ENCODE data around the gene KLC1. TPM values are rescaled to one million over a fixed set of nuclear protein-coding genes. Genes with fewer than 3 reads are reported as not detected.

Gene KLC1
- total and polyA plus RNA-seq, 4 donors: 22.9 to 131 (median 46.0) TPM

DNA sequence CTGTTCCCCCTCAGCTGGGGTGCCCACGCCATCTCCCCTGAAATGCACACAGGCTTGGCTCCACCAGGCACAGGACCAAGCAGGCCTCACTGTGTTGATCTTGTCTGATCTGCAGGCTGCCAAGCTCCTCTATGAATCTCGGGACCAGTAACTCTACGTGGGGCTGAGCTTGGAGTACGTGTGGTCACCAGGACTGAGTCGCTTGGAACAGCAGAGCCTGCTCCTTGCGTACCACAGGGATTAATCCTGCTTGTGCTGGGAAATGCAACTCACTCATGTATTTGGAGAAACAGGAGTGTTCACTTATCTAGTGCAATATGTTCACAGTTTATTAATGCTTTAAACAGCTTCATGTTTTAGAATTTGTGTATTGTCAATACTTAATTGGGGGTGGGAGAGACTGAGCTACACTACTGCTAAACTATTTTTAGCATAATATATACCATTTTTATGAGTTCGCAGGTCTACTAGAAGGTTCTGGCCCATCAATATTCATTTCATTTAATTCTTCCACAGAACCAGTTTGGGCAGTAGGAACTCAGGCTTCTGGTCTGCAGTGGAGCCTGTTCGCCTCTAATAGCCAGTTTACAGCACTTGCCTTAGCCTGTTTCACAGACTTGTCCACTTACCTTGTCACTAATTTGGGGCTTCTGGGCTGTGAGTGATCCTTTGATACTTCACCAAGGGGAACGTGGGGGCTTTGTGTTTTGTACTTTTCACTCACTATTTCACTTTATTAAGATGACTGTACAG lies 104.0 kb downstream of the KLC1 start:
- H3K27ac ChIP-seq (ENCODE audit: low read depth in 1 of 2, low read length in 2 of 2): no peak overlapping the region
- no peak overlapping the region for H3K4me3 ChIP-seq (ENCODE audit: low read depth in 1 of 3, low read length in 3 of 3)
- H3K27me3 ChIP-seq (ENCODE audit: control insufficient read depth in 4 of 4, insufficient read depth in 4 of 4, low read length in 3 of 4): no peaks in the 10 kb centered on the region
- TF ChIP-seq FOXA1 (IDR thresholded peaks at IDR 0.05) (no peak), CTCF (IDR thresholded peaks at IDR 0.05; ENCODE audit: low read depth, low read length, missing input control) (no peak), SP1 (IDR thresholded peaks at IDR 0.05) (no peak), RAD21 (IDR thresholded peaks at IDR 0.05) (no peak), YY1 (IDR thresholded peaks at IDR 0.05) (no peak), TAF1 (conservative IDR thresholded peaks at IDR 0.05) (no peak), GABPA (IDR thresholded peaks at IDR 0.05 in 1 of 2, conservative IDR thresholded peaks at IDR 0.05 in 1 of 2) (no peak), JUND (IDR thresholded peaks at IDR 0.05) (no peak), HNF4G (IDR thresholded peaks at IDR 0.05) (no peak), EGR1 (IDR thresholded peaks at IDR 0.05; ENCODE audit: low read depth in 2 of 2) (no peak), ZBTB33 (IDR thresholded peaks at IDR 0.05) (no peak), ATF3 (IDR thresholded peaks at IDR 0.05) (no peak), NR2F2 (IDR thresholded peaks at IDR 0.05) (no peak), FOXA2 (IDR thresholded peaks at IDR 0.05) (no peak), HNF4A (conservative IDR thresholded peaks at IDR 0.05) (no peak), RXRA (IDR thresholded peaks at IDR 0.05) (no peak)
- TF ChIP-seq, protein P1, sequence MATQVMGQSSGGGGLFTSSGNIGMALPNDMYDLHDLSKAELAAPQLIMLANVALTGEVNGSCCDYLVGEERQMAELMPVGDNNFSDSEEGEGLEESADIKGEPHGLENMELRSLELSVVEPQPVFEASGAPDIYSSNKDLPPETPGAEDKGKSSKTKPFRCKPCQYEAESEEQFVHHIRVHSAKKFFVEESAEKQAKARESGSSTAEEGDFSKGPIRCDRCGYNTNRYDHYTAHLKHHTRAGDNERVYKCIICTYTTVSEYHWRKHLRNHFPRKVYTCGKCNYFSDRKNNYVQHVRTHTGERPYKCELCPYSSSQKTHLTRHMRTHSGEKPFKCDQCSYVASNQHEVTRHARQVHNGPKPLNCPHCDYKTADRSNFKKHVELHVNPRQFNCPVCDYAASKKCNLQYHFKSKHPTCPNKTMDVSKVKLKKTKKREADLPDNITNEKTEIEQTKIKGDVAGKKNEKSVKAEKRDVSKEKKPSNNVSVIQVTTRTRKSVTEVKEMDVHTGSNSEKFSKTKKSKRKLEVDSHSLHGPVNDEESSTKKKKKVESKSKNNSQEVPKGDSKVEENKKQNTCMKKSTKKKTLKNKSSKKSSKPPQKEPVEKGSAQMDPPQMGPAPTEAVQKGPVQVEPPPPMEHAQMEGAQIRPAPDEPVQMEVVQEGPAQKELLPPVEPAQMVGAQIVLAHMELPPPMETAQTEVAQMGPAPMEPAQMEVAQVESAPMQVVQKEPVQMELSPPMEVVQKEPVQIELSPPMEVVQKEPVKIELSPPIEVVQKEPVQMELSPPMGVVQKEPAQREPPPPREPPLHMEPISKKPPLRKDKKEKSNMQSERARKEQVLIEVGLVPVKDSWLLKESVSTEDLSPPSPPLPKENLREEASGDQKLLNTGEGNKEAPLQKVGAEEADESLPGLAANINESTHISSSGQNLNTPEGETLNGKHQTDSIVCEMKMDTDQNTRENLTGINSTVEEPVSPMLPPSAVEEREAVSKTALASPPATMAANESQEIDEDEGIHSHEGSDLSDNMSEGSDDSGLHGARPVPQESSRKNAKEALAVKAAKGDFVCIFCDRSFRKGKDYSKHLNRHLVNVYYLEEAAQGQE (IDR thresholded peaks at IDR 0.05): no peak
- TF ChIP-seq, protein P2, sequence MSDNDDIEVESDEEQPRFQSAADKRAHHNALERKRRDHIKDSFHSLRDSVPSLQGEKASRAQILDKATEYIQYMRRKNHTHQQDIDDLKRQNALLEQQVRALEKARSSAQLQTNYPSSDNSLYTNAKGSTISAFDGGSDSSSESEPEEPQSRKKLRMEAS (IDR thresholded peaks at IDR 0.05): no peak
- WGBS: 94% methylated on average over 9 of the region's 9 CpGs
- no peaks in the 10 kb centered on the region for H3K9me3 ChIP-seq (ENCODE audit: control insufficient read depth in 4 of 4, low read length in 3 of 4)
- H3K4me1 ChIP-seq (ENCODE audit: control insufficient read depth in 4 of 4, insufficient read depth in 4 of 4, low read length in 3 of 4): peaks cover 0 to 13% (median 7%) of the 10 kb centered on the region in 4 donors
- H3K9ac ChIP-seq (ENCODE audit: low read depth in 1 of 2, low read length in 2 of 2): no peak overlapping the region
- DNase-seq (ENCODE audit: low spot score): no peak
- peaks cover 4 to 32% (median 18%) of the 10 kb centered on the region in 4 donors for H3K36me3 ChIP-seq (ENCODE audit: control insufficient read depth in 4 of 4, insufficient read depth in 3 of 4, low read depth in 1 of 4, low read length in 3 of 4)

Measured in liver (tissue), 9 donors.